Measurements from ENCODE around the gene SPTLC2. TPM values are rescaled to one million over a fixed set of nuclear protein-coding genes. Genes with fewer than 3 reads are reported as not detected.

Gene SPTLC2
- total and polyA plus RNA-seq, 9 donors, result 8.0 to 31.1 (median 21.5) TPM

- WGBS, 3 donors, result 92 to 94% (median 93%) methylated on average over 8 of the region's 8 CpGs
- H3K36me3 ChIP-seq, result no peaks in the 10 kb centered on the region
- no peaks in the 10 kb centered on the region for H3K9me3 ChIP-seq
- no peak overlapping the region for H3K27ac ChIP-seq
- no peaks in the 10 kb centered on the region for H3K27me3 ChIP-seq
- no peaks in the 10 kb centered on the region for H3K4me1 ChIP-seq (ENCODE audit: insufficient read depth)
- intact Hi-C loops (cut with DNase I), result no loop called here
- DNase-seq, result no peak
- TF ChIP-seq POLR2A (IDR thresholded peaks at IDR 0.05), result no peak
- no peak overlapping the region for H3K4me3 ChIP-seq
These were observed 104.8 kb downstream of the SPTLC2 start for GRCh38 chr14:77511486-77512162.

DNA sequence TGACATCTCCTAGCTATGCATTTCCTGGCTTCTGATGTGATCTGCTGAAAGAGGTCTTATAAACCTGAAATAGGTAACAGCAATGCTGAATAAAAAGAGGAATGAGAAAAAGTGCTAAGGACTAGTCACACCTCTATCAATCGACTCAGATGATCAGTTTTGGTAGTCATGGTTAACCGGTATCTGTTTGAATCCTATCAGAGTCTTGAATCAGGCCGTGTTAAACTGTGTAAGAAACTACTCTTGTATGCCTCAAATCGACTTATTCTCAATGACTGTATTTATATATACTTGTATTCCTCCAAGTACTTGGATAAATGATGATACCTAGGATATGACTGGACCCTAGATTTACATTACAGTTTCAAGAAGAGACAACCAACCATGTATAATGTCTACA, 107.1 kb downstream of the SPTLC2 start:
- Histone ChIP-seq H3K36me3 (no peaks in the 10 kb centered on the region), H3K4me3 (no peak overlapping the region), H3K27ac (no peak overlapping the region), H3K9me3 (no peaks in the 10 kb centered on the region), H3K4me1 (ENCODE audit: insufficient read depth) (no peaks in the 10 kb centered on the region), H3K27me3 (no peaks in the 10 kb centered on the region)
- TF ChIP-seq EP300 (IDR thresholded peaks at IDR 0.05) (no peak), POLR2A (IDR thresholded peaks at IDR 0.05) (no peak)
- TF ChIP-seq, protein P1, sequence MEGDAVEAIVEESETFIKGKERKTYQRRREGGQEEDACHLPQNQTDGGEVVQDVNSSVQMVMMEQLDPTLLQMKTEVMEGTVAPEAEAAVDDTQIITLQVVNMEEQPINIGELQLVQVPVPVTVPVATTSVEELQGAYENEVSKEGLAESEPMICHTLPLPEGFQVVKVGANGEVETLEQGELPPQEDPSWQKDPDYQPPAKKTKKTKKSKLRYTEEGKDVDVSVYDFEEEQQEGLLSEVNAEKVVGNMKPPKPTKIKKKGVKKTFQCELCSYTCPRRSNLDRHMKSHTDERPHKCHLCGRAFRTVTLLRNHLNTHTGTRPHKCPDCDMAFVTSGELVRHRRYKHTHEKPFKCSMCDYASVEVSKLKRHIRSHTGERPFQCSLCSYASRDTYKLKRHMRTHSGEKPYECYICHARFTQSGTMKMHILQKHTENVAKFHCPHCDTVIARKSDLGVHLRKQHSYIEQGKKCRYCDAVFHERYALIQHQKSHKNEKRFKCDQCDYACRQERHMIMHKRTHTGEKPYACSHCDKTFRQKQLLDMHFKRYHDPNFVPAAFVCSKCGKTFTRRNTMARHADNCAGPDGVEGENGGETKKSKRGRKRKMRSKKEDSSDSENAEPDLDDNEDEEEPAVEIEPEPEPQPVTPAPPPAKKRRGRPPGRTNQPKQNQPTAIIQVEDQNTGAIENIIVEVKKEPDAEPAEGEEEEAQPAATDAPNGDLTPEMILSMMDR (IDR thresholded peaks at IDR 0.05), result no peak
- DNase-seq, result no peak
- intact Hi-C loops (cut with DNase I), result no loop called here
- WGBS, 3 donors, result 93 to 97% (median 94%) methylated on average over 4 of the region's 4 CpGs

- 90 to 93% (median 91%) methylated on average over 3 of the region's 3 CpGs for WGBS, 3 donors
- H3K27ac ChIP-seq, result no peak overlapping the region
- no peak overlapping the region for H3K4me3 ChIP-seq
- intact Hi-C loops (cut with DNase I), result no loop called here
- H3K9me3 ChIP-seq, result no peaks in the 10 kb centered on the region
- no peaks in the 10 kb centered on the region for H3K36me3 ChIP-seq
- H3K27me3 ChIP-seq, result no peaks in the 10 kb centered on the region
- no peak for DNase-seq
- H3K4me1 ChIP-seq (ENCODE audit: insufficient read depth), result no peaks in the 10 kb centered on the region
- TF ChIP-seq POLR2A (IDR thresholded peaks at IDR 0.05) (no peak), EP300 (IDR thresholded peaks at IDR 0.05) (no peak)
- TF ChIP-seq, protein P1 (IDR thresholded peaks at IDR 0.05), result no peak
These were observed 107.6 kb downstream of the SPTLC2 start for GRCh38 chr14:77508876-77509275.

DNA sequence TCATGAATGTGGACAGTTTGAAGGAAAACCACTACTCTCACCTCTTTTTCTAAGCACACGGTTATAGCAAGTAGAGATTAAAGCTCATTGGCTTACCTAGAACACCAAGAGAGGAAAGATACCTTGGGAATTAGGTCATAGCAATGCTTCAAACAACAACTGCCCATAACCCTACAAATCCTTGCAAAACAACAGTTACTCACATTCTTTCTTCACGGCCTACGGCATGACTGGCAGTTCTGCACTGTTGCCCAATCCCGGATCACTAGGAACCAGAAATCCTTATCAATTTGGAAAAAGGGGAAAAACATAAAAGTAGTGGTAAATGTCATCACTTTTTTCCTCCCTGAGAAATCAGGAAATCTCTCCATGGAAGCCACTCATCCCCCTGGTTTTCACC, 108.2 kb downstream of the SPTLC2 start:
- no peak for TF ChIP-seq POLR2A (IDR thresholded peaks at IDR 0.05)
- no peak for DNase-seq
- no peaks in the 10 kb centered on the region for H3K9me3 ChIP-seq
- H3K4me1 ChIP-seq (ENCODE audit: insufficient read depth), result no peaks in the 10 kb centered on the region
- H3K27me3 ChIP-seq, result no peaks in the 10 kb centered on the region
- H3K27ac ChIP-seq, result no peak overlapping the region
- WGBS, 3 donors, result 86 to 91% (median 89%) methylated on average over 4 of the region's 4 CpGs
- intact Hi-C loops (cut with DNase I), result no loop called here
- no peaks in the 10 kb centered on the region for H3K36me3 ChIP-seq
- H3K4me3 ChIP-seq, result no peak overlapping the region

GRCh38 chr14:77507762-77508161, 108.7 kb downstream of the SPTLC2 start:
- WGBS, 3 donors, result 98 to 100% (median 98%) methylated on average over 3 of the region's 3 CpGs
- Histone ChIP-seq H3K9me3 (no peaks in the 10 kb centered on the region), H3K27me3 (no peaks in the 10 kb centered on the region), H3K4me3 (no peak overlapping the region), H3K36me3 (no peaks in the 10 kb centered on the region), H3K27ac (no peak overlapping the region), H3K4me1 (ENCODE audit: insufficient read depth) (no peaks in the 10 kb centered on the region)
- TF ChIP-seq POLR2A (IDR thresholded peaks at IDR 0.05), result no peak
- TF ChIP-seq, protein P1 (IDR thresholded peaks at IDR 0.05), result no peak
- TF ChIP-seq EP300 (IDR thresholded peaks at IDR 0.05), result no peak
- intact Hi-C loops (cut with DNase I), result no loop called here
- no peak for DNase-seq

Measured in ovary (tissue), 9 donors.